CD14-positive monocyte (primary cell): ENCODE results near the gene RSRP1. TPM values are rescaled to one million over a fixed set of nuclear protein-coding genes. Genes with fewer than 3 reads are reported as not detected.
"Not testable (repeated sequence)": the region's sequence is repeated elsewhere in the genome, so short reads cannot be mapped to it uniquely, and the experiment has no call there.

Experiments used
- DNase-seq, 3 donors: peaks; one replicate each; pipeline ENCODE4 v3.0.0-alpha.2; 2011 to 2022
- H2AFZ ChIP-seq: 2 replicates; pipeline ENCODE4 v1.6.0; 2012; ENCODE audit warnings: mild to moderate bottlenecking, low read depth, low read length, inconsistent platforms; ENCODE audit not compliant: insufficient read depth, poor library complexity, severe bottlenecking
- H3K27ac ChIP-seq, 2 donors: 1 replicate in 1 of 2; 2 replicates in 1 of 2; pipeline ENCODE4 v1.5.1; 2012 to 2013; ENCODE audit warnings: low read length in 2 of 2, control low read depth in 1 of 2, inconsistent platforms in 1 of 2, low read depth in 1 of 2, mild to moderate bottlenecking in 1 of 2
- H3K27me3 ChIP-seq, 2 donors: one replicate each; pipeline versions ENCODE4 v1.6.0 to v1.6.1; 2011 to 2013; ENCODE audit warnings: low read length in 2 of 2; ENCODE audit not compliant: control insufficient read depth in 2 of 2, insufficient read depth in 2 of 2
- H3K36me3 ChIP-seq, 2 donors: replicated peaks in 1 of 2; 1 replicate in 1 of 2; 2 replicates in 1 of 2; pipeline versions ENCODE4 v1.5.1 to v1.6.1; 2012 to 2013; ENCODE audit warnings: low read length in 2 of 2, control low read depth in 1 of 2, inconsistent platforms in 1 of 2, mild to moderate bottlenecking in 1 of 2; ENCODE audit not compliant: insufficient read depth in 2 of 2, control insufficient read depth in 1 of 2
- H3K4me1 ChIP-seq, 2 donors: 1 replicate in 1 of 2; 2 replicates in 1 of 2; pipeline versions ENCODE4 v1.5.1 to v1.6.1; 2012 to 2013; ENCODE audit warnings: low read length in 2 of 2, control low read depth in 1 of 2, inconsistent platforms in 1 of 2, mild to moderate bottlenecking in 1 of 2, moderate library complexity in 1 of 2; ENCODE audit not compliant: insufficient read depth in 2 of 2, control insufficient read depth in 1 of 2
- H3K4me2 ChIP-seq: replicated peaks from 2 replicates; pipeline ENCODE3; 2012; ENCODE audit warnings: low read length, moderate library complexity, mild to moderate bottlenecking; ENCODE audit not compliant: poor library complexity, severe bottlenecking; ENCODE audit errors: extremely low read depth
- H3K4me3 ChIP-seq, 3 experiments: fragments of 200-600 bp in 1 of 3; sonication (generic) in 1 of 3; replicated peaks in 1 of 3; 1 replicate in 2 of 3; 2 replicates in 1 of 3; pipeline ENCODE4 v1.5.1; 2011 to 2013; ENCODE audit warnings: low read length in 3 of 3, mild to moderate bottlenecking in 3 of 3, control low read depth in 2 of 3, low read depth in 2 of 3, inconsistent platforms in 1 of 3, moderate library complexity in 1 of 3
- H3K79me2 ChIP-seq: 2 replicates; pipeline ENCODE4 v1.6.0; 2012; ENCODE audit warnings: mild to moderate bottlenecking, control low read depth, inconsistent platforms, low read length, moderate library complexity; ENCODE audit not compliant: insufficient read depth
- H3K9ac ChIP-seq: 2 replicates; pipeline ENCODE4 v1.6.0; 2017; ENCODE audit warnings: low read length, mild to moderate bottlenecking; ENCODE audit not compliant: insufficient read depth, poor library complexity, severe bottlenecking
- H3K9me3 ChIP-seq, 2 donors: replicated peaks in 1 of 2; 1 replicate in 1 of 2; 2 replicates in 1 of 2; pipeline versions ENCODE4 v1.5.1 to v1.6.1; 2012 to 2013; ENCODE audit warnings: low read length in 2 of 2, control low read depth in 1 of 2; ENCODE audit not compliant: control insufficient read depth in 1 of 2, insufficient read depth in 1 of 2
- H4K20me1 ChIP-seq: 2 replicates; pipeline ENCODE4 v1.6.0; 2012; ENCODE audit warnings: mild to moderate bottlenecking, low read length, control low read depth, moderate library complexity; ENCODE audit not compliant: insufficient read depth
- H3K27ac Mint-ChIP-seq, 7 donors: one replicate each; pipeline ENCODE4 v1.8.0; 2020; ENCODE audit warnings: mild to moderate bottlenecking in 7 of 7, mixed read lengths in 7 of 7, moderate library complexity in 6 of 7, inconsistent platforms in 2 of 7
- H3K27me3 Mint-ChIP-seq, 3 donors: one replicate each; pipeline ENCODE4 v1.8.0; 2021 to 2022; ENCODE audit warnings: low read depth in 3 of 3, mild to moderate bottlenecking in 3 of 3, mixed read lengths in 3 of 3, moderate library complexity in 3 of 3, inconsistent platforms in 1 of 3
- H3K36me3 Mint-ChIP-seq, 2 donors: one replicate each; pipeline ENCODE4 v1.8.0; 2020; ENCODE audit warnings: mixed read lengths in 2 of 2, inconsistent platforms in 1 of 2, mild to moderate bottlenecking in 1 of 2
- H3K4me1 Mint-ChIP-seq: one replicate; pipeline ENCODE4 v1.8.0; 2020; ENCODE audit warnings: mild to moderate bottlenecking, mixed read lengths
- H3K4me3 Mint-ChIP-seq, 2 donors: one replicate each; pipeline ENCODE4 v1.8.0; 2020; ENCODE audit warnings: mild to moderate bottlenecking in 2 of 2, mixed read lengths in 2 of 2, moderate library complexity in 1 of 2
- H3K9me3 Mint-ChIP-seq, 7 donors: one replicate each; pipeline ENCODE4 v1.8.0; 2020 to 2022; ENCODE audit warnings: mixed read lengths in 7 of 7, mild to moderate bottlenecking in 6 of 7, moderate library complexity in 6 of 7, inconsistent platforms in 2 of 7
- WGBS: methylation state at CpG from one replicate; pipeline ENCODE4 v1.1.5; 2013; ENCODE audit warnings: missing lambda C conversion rate; ENCODE audit not compliant: insufficient coverage; 5-methylcytosine and 5-hydroxymethylcytosine counted together
- intact Hi-C, 2 donors: fragments of 100-400 bp; cut with micrococcal nuclease; formaldehyde crosslinking; loops; one replicate each; pipeline versions ENCODE4 v1.15.0 to v1.15.1; 2023
- polyA plus RNA-seq, 3 donors: library from polyadenylated mRNA; depleted of rRNA in 1 of 3; unstranded in 2 of 3; stranded (reverse) in 1 of 3; fragments of 300-500 nt in 2 of 3; fragments of >200 nt in 1 of 3; fragmentation: Illumina TruSeq in 2 of 3; gene quantifications; 1 replicate in 2 of 3; 2 replicates in 1 of 3; pipeline ENCODE4 v1.2.3, GENCODE V29; 2012 to 2021

The RSRP1 gene
- polyA plus RNA-seq, 3 donors = 23.6 to 272 (median 30.2) TPM

GRCh38 chr1:25267288-25268142 is 20.3 kb upstream of the RSRP1 start:
- not testable (repeated sequence) for H3K79me2 ChIP-seq, H3K36me3 Mint-ChIP-seq, H3K9me3 Mint-ChIP-seq, H3K9me3 ChIP-seq, H3K27me3 ChIP-seq, H3K27me3 Mint-ChIP-seq, H3K4me1 ChIP-seq, H3K36me3 ChIP-seq, H4K20me1 ChIP-seq
- Mint-ChIP-seq H3K4me1 (peaks cover 23% of the 10 kb centered on the region), H3K4me3 (peak overlapping the region; percentile 80 to 89), H3K27ac (peak overlapping the region; percentile 76 to 92 (median 84))
- Histone ChIP-seq H3K27ac (peak overlapping the region in 1 of 2 donors; percentile 58), H3K9ac (peak overlapping the region; percentile 62), H2AFZ (peak overlapping the region; percentile 59), H3K4me2 (peak overlapping the region; percentile 41), H3K4me3 (peak overlapping the region; percentile 46 to 70 (median 70))
- peak in 2 of 3 donors; percentile 54 to 72 for DNase-seq
- 0% methylated on average over 5 of the region's 56 CpGs for WGBS
- intact Hi-C loops = loop anchor here in 1 of 2 donors (2.0 kb wide), 1 partner anchor 71 kb away; the partner anchor contains the start of gene TMEM50A

GRCh38 chr1:25266554-25267287 is 19.5 kb upstream of the RSRP1 start:
- H4K20me1 ChIP-seq, H3K27ac ChIP-seq, intact Hi-C loops, H2AFZ ChIP-seq, DNase-seq, H3K27me3 Mint-ChIP-seq, H3K9ac ChIP-seq, H3K9me3 Mint-ChIP-seq, H3K9me3 ChIP-seq, H3K27me3 ChIP-seq, H3K4me1 ChIP-seq, H3K79me2 ChIP-seq: not testable (repeated sequence)
- H3K4me3 Mint-ChIP-seq = peak overlapping the region; percentile 86 to 95
- H3K27ac Mint-ChIP-seq = peak overlapping the region in 3 of 7 donors; percentile 64 to 85 (median 67)
- Histone ChIP-seq H3K36me3 (peaks cover 3 to 12% of the 10 kb centered on the region in 2 donors), H3K4me2 (peak overlapping the region; percentile 60), H3K4me3 (peak overlapping the region; percentile 46 to 70 (median 70))
- peaks cover 12 to 13% of the 10 kb centered on the region in 2 donors for H3K36me3 Mint-ChIP-seq
- H3K4me1 Mint-ChIP-seq = peaks cover 23% of the 10 kb centered on the region
- WGBS = no CpG with 5 or more reads among the region's 45 CpGs

- H3K27ac Mint-ChIP-seq = peak overlapping the region; percentile 68 to 88 (median 79)
- 75% methylated on average over 1 of the region's 3 CpGs for WGBS
- peaks cover 16% of the 10 kb centered on the region for H3K4me1 Mint-ChIP-seq
- H3K79me2 ChIP-seq, H3K27me3 Mint-ChIP-seq, H3K4me3 ChIP-seq, H3K4me3 Mint-ChIP-seq, H3K4me2 ChIP-seq, intact Hi-C loops, H3K27me3 ChIP-seq, H2AFZ ChIP-seq, H3K9ac ChIP-seq, H3K9me3 Mint-ChIP-seq, H3K9me3 ChIP-seq: not testable (repeated sequence)
- peaks cover 12 to 13% of the 10 kb centered on the region in 2 donors for H3K36me3 Mint-ChIP-seq
- DNase-seq = peak in 1 of 3 donors; percentile 0
- H3K27ac ChIP-seq = peak overlapping the region in 1 of 2 donors; percentile 61
- peaks cover 52% of the 10 kb centered on the region for H4K20me1 ChIP-seq
- H3K36me3 ChIP-seq = peaks cover 3 to 12% of the 10 kb centered on the region in 2 donors
- H3K4me1 ChIP-seq = peaks cover 10 to 18% of the 10 kb centered on the region in 2 donors
Measured at GRCh38 chr1:25260336-25260735, 13.1 kb upstream of the RSRP1 start.
